A673 (cell line): ENCODE measurements around the gene MPRIP.

Experiments used
- CTCF ChIP-seq: fragments of 300-800, 200-600 bp; sonication (generic); conservative IDR thresholded peaks from 2 replicates; pipeline ENCODE4 v1.5.1; 2017; ENCODE audit warnings: low read depth, mild to moderate bottlenecking, antibody characterized with exemption, low read length, moderate library complexity, mixed read lengths
- EZH2 ChIP-seq: fragments of 200-600 bp; sonication (generic); IDR thresholded peaks from 2 replicates; pipeline ENCODE4 v1.6.1; 2017; ENCODE audit warnings: borderline replicate concordance, low read depth, mild to moderate bottlenecking, mixed read lengths, antibody characterized with exemption, low read length; ENCODE audit not compliant: poor library complexity, severe bottlenecking

- TF ChIP-seq CTCF (no peak), EZH2 (no peak)
These were observed 172.6 kb downstream of the MPRIP start for GRCh38 chr17:17214646-17215436.
